ENCODE results near the gene CELSR3. TPM values are rescaled to one million over a fixed set of nuclear protein-coding genes. Genes with fewer than 3 reads are reported as not detected.
A peak's percentile ranks its signal among the peaks of the same experiment; 100 is the strongest.

The CELSR3 gene
- total RNA-seq, 1 donor = 1.4 TPM

GRCh38 chr3:48629894-48630293, 32.8 kb downstream of the CELSR3 start:
- H3K4me3 ChIP-seq (ENCODE audit: insufficient read depth, low read length) = no peak overlapping the region
- no peak overlapping the region for H3K4me2 ChIP-seq (ENCODE audit: insufficient read depth, low read length)
- no peak for DNase-seq (ENCODE audit: insufficient read length, low spot score, missing footprints)
- H3K4me1 ChIP-seq (ENCODE audit: insufficient read depth, low read length) = peaks cover 7% of the 10 kb centered on the region
- H3K36me3 ChIP-seq (ENCODE audit: insufficient read depth, low read length) = peaks cover 62% of the 10 kb centered on the region
- no peak overlapping the region for H2AFZ ChIP-seq (ENCODE audit: low read length)
- no peaks in the 10 kb centered on the region for H3K9me3 ChIP-seq (ENCODE audit: low read depth, low read length)
- no peaks in the 10 kb centered on the region for H3K27me3 ChIP-seq (ENCODE audit: insufficient read depth, low read length)
- peaks cover 18% of the 10 kb centered on the region for H4K20me1 ChIP-seq (ENCODE audit: insufficient read depth, low read length)
- H3K27ac ChIP-seq (ENCODE audit: low read depth, low read length) = no peak overlapping the region
- TF ChIP-seq CTCF (IDR thresholded peaks at IDR 0.05; ENCODE audit: extremely low read depth, low read depth, low read length) = no peak
- peaks cover 18% of the 10 kb centered on the region for H3K79me2 ChIP-seq (ENCODE audit: insufficient read depth, low read length)

DNA sequence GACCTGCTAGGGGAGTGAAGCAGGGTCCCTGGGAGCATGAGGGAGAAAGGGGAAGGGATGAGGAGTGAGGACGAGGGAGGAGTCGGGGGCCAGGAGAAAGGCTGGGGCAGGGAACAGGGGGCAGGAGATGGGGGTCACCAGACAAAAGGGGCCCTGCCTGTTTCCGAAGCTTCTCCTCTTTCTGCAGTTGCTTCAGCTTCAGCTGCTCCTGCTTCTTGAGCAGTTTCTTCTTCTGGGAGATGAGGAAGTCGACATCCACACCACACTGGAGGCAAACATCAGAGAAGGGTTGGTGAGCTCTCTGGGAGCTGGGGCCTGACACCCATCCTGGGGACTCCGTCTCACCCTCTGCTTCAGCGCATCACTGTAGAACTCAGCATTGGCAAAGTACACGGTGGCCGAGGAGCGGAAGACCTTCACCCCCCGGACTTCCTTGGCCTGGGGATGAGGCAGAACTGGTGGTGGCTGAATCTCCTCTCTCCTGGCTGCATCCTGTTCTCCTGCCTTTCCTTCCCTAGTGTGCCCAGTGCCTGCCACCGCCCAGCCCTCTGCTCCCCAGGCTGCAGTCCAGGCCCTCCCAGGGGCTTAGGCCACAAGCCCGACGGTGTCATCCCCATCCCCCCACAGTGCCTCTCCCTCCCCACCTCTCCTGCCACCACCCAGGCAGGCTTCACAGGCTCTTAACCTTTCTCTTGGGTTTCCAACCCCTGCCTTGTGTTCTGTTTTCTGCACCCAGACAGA, 34.2 kb downstream of the CELSR3 start:
- Histone ChIP-seq H3K27me3 (ENCODE audit: insufficient read depth, low read length) (no peaks in the 10 kb centered on the region), H3K4me2 (ENCODE audit: insufficient read depth, low read length) (no peak overlapping the region), H3K4me3 (ENCODE audit: insufficient read depth, low read length) (no peak overlapping the region), H4K20me1 (ENCODE audit: insufficient read depth, low read length) (peaks cover 6% of the 10 kb centered on the region), H3K9me3 (ENCODE audit: low read depth, low read length) (no peaks in the 10 kb centered on the region), H3K4me1 (ENCODE audit: insufficient read depth, low read length) (no peaks in the 10 kb centered on the region), H3K79me2 (ENCODE audit: insufficient read depth, low read length) (peaks cover 4% of the 10 kb centered on the region), H3K36me3 (ENCODE audit: insufficient read depth, low read length) (peaks cover 65% of the 10 kb centered on the region), H3K27ac (ENCODE audit: low read depth, low read length) (no peak overlapping the region), H2AFZ (ENCODE audit: low read length) (no peak overlapping the region)
- no peak for TF ChIP-seq CTCF (IDR thresholded peaks at IDR 0.05; ENCODE audit: extremely low read depth, low read depth, low read length)
- peak; percentile 70 for DNase-seq (ENCODE audit: insufficient read length, low spot score, missing footprints)

DNA sequence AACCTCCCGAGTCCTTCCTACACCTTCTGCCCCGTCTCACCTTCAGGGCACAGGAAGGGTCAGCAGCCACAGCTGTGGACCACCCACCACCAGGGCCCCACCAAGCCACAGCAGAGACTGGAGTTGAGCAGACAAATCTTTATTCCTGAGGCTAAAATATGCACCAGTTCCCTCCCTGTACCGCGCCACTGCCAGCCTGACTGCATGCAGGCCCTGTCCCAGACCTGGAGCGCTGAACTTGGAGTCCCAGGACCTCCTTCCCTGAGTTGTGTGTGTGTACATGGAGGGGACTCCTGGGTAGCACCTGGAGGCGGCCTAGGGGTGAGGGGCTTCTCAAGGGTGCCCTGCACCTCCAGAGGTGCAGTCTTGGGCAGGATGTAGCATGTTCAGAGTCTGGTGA, 37.1 kb downstream of the CELSR3 start:
- no peaks in the 10 kb centered on the region for H3K79me2 ChIP-seq (ENCODE audit: insufficient read depth, low read length)
- H3K36me3 ChIP-seq (ENCODE audit: insufficient read depth, low read length) = peaks cover 50% of the 10 kb centered on the region
- TF ChIP-seq CTCF (IDR thresholded peaks at IDR 0.05; ENCODE audit: extremely low read depth, low read depth, low read length) = no peak
- no peaks in the 10 kb centered on the region for H4K20me1 ChIP-seq (ENCODE audit: insufficient read depth, low read length)
- H3K4me1 ChIP-seq (ENCODE audit: insufficient read depth, low read length) = no peaks in the 10 kb centered on the region
- H3K4me2 ChIP-seq (ENCODE audit: insufficient read depth, low read length) = no peak overlapping the region
- H3K9me3 ChIP-seq (ENCODE audit: low read depth, low read length) = no peaks in the 10 kb centered on the region
- peak; percentile 25 for DNase-seq (ENCODE audit: insufficient read length, low spot score, missing footprints)
- H3K4me3 ChIP-seq (ENCODE audit: insufficient read depth, low read length) = no peak overlapping the region
- H3K27me3 ChIP-seq (ENCODE audit: insufficient read depth, low read length) = no peaks in the 10 kb centered on the region
- no peak overlapping the region for H3K27ac ChIP-seq (ENCODE audit: low read depth, low read length)
- H2AFZ ChIP-seq (ENCODE audit: low read length) = no peak overlapping the region

DNA sequence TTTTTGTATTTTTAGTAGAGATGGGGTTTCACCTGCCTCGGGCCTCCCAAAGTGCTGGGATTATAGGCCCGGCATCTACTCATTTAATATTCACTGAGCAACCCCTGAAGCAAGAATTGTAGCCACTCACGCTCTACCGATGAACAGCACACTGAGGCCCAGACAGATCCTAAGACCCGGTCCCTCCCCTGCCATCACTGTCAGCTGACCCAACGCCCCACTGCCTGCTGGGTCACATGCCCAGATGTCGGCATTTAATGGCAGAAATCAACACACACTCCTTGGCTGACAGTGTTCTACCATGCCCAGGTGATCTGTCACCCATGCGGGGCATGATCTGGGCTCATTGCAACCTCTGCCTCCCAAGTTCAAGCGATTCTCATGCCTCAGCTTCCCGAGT, 37.9 kb downstream of the CELSR3 start:
- H2AFZ ChIP-seq (ENCODE audit: low read length) = no peak overlapping the region
- no peaks in the 10 kb centered on the region for H3K4me1 ChIP-seq (ENCODE audit: insufficient read depth, low read length)
- DNase-seq (ENCODE audit: insufficient read length, low spot score, missing footprints) = peak; percentile 51
- no peaks in the 10 kb centered on the region for H3K27me3 ChIP-seq (ENCODE audit: insufficient read depth, low read length)
- no peak overlapping the region for H3K4me3 ChIP-seq (ENCODE audit: insufficient read depth, low read length)
- no peak for TF ChIP-seq CTCF (IDR thresholded peaks at IDR 0.05; ENCODE audit: extremely low read depth, low read depth, low read length)
- peaks cover 42% of the 10 kb centered on the region for H3K36me3 ChIP-seq (ENCODE audit: insufficient read depth, low read length)
- H3K4me2 ChIP-seq (ENCODE audit: insufficient read depth, low read length) = no peak overlapping the region
- no peak overlapping the region for H3K27ac ChIP-seq (ENCODE audit: low read depth, low read length)
- no peaks in the 10 kb centered on the region for H3K79me2 ChIP-seq (ENCODE audit: insufficient read depth, low read length)
- H3K9me3 ChIP-seq (ENCODE audit: low read depth, low read length) = no peaks in the 10 kb centered on the region
- no peaks in the 10 kb centered on the region for H4K20me1 ChIP-seq (ENCODE audit: insufficient read depth, low read length)
